ENCODE measurements around the gene LRRC7.

DNA sequence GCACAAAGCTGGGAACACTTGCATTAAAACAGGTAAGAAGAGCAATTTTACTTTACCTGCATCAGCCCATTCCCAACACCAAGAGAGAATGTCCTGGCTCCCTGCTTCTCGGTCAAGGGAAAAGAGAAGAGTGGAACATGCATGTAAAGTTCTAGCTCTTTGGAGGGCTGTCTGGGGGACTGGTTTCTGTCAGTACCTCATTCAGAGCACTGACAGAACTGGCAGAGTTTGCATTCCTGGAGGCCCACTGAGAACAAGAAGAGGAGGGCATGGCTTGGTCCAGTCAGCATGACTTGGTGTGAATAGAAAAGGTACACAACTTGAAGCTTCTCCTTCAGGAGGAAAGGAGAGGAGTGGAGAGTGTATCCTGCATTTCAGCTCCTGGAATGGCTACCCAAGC lies 83.9 kb downstream of the LRRC7 start:
- no peak for TF ChIP-seq POLR2AphosphoS5 (IDR thresholded peaks at IDR 0.05; ENCODE audit: borderline replicate concordance, low read depth, low read length)
- TF ChIP-seq EZH2 (IDR thresholded peaks at IDR 0.05): no peak

Measured in SK-N-MC (cell line).